Stimulated activated CD4-positive, alpha-beta T cell treated with anti-CD3 and anti-CD28 coated beads, Interleukin-15, amount 100 ng/mL, for 24 hours (primary cell): ENCODE measurements around the gene POLR1A.

Experiments
- DNase-seq: peaks from one replicate; pipeline ENCODE4 v3.0.0-alpha.2; 2020

The POLR1A gene

GRCh38 chr2:86094229-86094628 is 11.5 kb downstream of the POLR1A start:
- DNase-seq, result no peak

- DNase-seq, result no peak
Measured at GRCh38 chr2:86087936-86088850, 17.5 kb downstream of the POLR1A start.

DNA sequence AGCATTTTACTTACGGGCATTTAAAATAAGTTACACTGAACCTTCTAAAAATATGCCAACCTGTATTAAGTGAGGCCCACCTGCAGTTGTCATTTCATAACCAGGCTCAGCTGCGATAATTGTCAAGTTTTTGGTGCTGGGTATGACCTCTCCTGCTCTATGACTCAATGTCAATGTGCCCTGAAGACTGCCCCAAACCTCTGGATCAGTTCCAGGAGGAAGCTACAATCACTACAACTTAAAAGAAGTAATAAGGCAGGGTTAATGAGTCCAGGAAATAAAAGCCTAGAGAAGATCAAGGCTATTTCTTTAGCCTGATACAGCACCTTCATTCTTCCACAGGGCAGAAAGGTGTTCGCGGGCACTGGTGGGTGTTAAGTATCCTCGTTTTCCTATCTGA is 22.9 kb downstream of the POLR1A start:
- DNase-seq, result no peak

- DNase-seq, result no peak
Measured at GRCh38 chr2:86081724-86082123, 24.0 kb downstream of the POLR1A start.

DNA sequence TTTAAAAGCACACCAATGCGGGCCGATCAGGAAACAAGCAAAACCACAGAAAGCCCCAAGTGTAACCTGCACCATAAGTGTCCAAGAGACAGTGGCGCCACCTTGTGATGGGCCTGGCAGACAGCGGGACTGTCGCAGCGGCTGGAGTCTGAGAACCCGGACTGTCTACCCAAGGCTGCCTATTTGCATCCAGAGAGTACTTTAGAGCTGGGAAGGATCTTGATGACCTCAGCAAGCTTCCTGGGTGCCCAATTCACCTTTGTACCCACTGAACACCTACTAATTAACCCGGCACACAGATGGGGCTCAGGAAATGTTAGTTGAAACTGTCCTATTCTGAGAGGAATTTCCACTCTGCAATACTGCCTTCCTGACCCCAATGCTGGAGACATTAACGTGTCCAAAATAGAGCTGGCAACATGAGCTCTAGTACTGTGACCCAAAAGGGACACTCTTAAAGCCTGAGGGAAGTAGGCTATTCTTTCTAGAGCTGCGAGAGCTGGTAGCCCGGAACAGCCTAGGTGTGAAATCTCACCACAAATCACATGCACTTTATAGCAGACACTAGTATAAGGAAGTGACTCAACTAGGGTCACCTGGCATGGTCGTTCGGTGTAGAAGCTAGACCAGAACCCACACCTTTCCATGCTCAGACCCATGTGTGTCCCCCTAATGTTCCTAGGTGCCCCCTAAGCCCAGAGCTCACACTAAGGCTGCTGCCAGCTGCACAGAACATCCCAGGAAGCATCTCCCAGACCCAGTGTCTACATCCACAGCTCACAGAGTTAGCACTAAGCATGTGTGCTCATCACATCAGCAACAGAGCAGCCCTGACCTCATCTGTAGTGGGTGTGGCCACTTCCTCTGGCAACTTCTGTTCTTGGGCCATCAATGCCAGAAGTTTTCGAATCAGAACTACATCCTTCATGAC is 25.4 kb downstream of the POLR1A start:
- DNase-seq, result peak; percentile 82

DNA sequence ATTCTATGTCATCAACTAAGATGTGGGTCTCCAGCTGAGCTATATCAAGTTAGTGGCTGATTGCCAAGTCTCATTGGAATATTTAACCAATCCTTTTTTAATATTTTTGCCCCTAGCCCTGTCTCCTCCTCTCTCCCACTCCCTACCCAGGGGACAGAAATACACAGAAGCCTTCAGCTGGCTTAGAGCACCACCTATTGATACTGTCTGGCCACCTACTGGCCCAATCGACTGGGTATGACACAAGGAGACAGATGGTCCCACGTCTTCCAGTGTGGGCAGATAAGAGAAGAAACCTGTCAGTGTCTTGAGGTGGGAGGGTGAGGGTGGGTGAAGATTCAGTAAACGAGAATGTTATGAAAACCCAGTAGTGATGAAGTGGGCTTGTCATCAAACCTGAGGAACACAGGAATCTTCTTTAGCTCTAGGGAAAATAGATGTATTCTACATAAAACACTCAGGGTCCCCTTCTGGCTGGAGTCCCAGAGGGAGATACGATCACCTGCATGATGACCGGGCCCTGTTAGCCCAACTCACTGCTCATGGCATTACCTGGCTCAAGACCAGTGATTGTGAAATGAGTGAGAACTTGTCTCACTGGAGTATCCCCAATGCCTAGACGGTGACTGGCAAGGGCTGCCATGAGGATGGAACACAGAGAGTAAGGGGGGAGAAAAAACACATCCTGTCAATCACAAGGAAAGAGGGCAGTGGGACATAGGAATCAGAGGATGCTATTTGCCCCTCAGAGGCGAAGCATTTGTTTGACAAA is 26.7 kb downstream of the POLR1A start:
- DNase-seq, result no peak

- DNase-seq, result no peak
Measured at GRCh38 chr2:86075886-86076285, 29.8 kb downstream of the POLR1A start.

DNA sequence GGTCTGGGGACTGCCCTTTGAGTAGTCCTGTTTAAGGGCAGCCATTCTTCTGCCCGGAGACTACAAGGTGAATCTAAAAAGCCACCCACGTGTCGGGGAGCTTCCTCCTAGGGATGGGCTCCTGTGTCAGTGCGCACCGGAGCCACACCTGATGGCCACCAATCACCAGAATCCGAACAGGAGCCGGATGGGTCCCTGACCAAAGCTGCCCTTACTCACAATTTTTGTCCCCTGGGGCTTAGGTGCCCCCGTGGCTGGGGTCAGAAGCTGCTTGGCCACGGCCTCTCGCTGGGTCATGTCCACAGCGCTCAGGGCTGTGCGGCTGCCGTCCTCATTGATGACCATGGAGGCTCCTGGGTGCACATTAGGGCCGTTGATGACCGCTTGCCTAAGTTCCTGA is 30.9 kb downstream of the POLR1A start:
- DNase-seq, result no peak

DNA sequence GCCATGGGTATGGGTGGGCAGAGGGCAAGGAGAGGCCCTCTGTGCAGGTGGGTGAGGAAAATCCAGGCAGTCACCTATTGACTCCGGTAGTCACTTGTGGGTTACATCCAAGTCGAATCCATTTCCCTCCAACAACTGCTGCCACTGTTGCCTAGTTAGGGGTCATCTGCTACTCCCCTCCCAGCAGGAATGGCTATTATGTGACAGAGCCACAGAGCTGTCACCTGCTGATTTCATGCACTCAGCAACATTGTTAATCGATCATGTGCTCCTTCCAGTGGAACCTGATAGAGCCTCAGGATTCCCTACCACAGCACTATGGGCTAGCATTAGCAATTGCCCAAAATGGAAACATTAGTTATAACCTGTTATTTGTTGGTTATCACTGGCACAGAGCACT is 31.4 kb downstream of the POLR1A start:
- DNase-seq, result no peak

DNA sequence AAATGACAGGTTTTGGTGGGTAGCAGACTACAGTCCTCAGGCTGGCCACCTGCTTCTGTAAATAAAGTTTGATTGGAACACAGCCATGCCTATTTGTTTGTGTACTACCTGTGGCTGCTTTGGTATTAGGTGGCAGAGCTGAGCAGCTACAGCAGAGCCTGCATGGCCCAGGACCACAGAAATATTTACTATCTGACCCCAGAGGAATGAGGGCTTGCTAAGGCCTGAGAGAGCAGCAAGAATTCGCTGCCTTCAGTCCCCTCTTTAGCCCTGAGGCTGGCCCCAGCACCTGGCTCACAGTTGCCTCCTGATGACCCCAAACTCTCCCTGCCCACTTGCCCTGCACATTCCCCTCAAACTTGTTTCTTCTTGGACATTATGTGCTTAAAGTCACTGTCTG is 32.5 kb downstream of the POLR1A start:
- no peak for DNase-seq

DNA sequence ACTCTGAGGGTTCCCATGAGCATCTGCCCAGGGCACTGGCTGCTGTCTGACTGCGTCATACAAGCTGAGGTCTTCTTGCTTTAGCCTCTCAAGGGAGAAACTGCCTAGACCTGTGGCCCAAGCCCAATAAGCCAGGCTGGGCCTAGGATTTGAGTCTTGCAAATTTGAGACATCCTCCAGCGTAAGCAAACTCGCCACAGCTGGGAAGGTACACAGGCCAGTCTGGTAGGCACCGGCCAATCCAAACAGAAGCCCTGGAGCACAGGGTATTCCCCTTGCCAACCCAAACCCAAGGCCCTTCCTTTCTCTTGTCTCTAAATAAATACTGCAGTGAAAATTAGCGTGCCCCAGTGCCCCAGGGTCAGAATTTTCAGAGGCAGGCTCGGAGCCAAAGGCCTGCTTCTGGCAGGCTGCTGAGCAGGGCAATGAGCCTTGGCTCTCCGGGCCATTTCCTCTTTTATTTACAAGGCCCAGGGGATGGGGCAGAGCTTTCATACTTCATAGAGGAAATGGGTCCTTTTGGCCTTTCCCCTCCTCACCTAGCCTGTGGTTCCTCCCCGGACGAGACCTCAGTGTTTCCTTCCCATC is 33.3 kb downstream of the POLR1A start:
- DNase-seq, result no peak

GRCh38 chr2:86070868-86071267 is 34.8 kb downstream of the POLR1A start:
- DNase-seq, result no peak

- DNase-seq, result no peak
Measured at GRCh38 chr2:86069783-86070339, 35.8 kb downstream of the POLR1A start.

DNA sequence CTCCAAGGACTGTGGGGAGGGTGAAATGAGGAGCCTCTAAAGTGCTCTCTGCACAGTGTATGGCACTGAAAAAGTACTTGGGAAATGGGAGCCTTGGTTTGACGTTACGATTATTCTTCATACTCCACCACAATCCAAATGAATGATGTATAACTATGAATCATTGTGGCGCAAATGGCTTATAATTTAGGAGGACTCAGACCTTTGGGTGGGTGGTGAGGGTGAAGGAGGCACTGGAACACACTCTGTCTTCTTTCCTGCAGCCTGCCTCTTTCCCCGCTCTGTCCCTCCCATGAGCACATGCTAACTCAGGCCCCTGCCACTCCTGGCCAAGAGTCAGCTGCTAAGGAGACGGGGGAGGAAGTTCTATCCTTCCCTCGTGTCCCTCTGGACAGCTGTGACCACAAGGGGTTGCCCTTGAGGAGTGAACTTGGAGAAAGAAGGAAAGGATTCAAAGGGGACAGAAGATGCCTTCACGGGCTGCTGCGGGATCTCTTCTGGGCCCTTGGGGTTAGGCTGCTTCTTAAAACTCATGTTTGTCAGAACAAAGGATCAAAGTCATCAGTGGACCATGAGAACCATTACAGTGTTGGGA is 36.5 kb downstream of the POLR1A start:
- no peak for DNase-seq

DNA sequence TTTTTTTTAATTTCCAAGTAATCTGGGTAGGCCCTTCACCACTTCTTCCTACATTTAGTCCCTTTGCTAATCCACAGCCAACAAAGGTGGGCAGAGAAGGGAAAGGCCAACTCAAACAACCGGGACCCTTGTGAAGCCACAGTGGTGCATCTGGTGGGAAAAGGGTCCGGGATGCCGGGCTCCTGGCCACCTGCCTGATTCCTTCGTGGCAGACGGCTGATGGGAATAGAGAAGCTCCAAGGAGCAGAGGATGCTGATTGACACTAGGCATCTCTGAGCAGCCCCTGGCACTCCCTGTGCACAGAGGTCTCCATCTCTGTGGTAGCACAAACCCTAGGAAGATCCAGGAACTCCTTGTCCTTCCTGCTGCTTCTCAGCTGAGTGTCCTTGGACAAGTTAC is 37.0 kb downstream of the POLR1A start:
- no peak for DNase-seq

DNA sequence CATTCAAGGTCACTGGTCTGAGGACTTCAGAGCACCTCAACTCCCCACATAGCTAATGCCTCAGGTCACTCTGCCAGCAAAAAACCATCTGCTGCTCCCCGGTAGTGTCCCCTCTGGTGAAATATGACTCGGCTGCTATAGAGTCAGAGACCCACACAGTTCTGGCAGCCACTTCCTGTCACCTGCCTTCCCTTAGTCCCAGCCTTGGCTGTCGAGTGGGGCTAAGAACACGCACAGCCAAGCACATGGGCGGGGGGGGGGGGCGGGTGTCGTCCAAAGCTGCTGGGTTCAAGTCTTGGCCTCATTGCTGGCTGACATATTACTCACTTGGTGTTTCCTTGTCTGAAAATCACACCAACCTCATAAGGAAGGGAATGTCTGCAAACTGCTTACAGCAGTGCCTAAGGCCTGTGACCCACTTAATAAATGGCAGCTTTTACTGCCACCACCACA is 37.5 kb downstream of the POLR1A start:
- peak; percentile 45 for DNase-seq

GRCh38 chr2:86066915-86067314 is 38.8 kb downstream of the POLR1A start:
- DNase-seq, result no peak

- no peak for DNase-seq
Measured at GRCh38 chr2:86066007-86066578, 39.6 kb downstream of the POLR1A start.

DNA sequence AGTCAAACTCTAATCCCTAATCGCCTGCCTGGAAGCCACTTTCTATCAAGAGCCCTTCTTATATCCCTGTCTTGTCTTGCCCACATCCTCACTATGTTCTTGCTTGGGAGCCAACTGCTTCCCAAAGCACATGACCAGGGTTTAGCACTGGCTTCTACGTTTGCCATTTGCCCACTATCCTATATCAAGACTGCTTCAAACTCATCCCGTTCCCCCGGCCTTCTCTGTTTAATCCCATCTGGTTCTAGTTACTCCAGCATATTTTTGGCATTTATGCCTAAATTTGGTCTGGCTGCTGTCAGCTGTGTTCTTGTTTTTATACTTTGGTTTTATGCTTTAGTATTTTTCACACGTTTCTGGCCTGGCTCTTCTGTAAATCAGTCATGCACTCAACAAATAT is 40.2 kb downstream of the POLR1A start:
- no peak for DNase-seq

GRCh38 chr2:86064006-86064405 is 41.7 kb downstream of the POLR1A start:
- no peak for DNase-seq

DNA sequence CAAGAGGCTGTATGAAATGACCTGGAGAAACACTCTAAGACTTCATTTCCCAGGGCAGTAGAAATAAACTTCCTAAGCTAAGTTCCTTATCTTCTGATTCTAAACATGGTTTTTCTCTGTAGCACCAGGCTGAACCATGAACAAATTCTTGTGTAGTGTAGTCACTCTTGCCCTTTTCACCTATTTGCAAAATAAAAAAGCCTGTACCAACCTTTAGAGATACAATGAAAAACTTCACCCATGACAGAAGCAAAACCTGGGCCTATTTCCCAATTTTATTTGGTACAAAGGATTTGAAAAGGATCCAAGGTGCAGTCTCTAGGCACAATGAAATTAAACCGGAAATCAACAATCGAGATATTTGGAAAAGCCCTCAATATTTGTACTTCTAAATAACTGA is 43.6 kb downstream of the POLR1A start:
- DNase-seq, result no peak
